Natural killer cell (primary cell): ENCODE results near the gene EXOC1. TPM values are rescaled to one million over a fixed set of nuclear protein-coding genes. Genes with fewer than 3 reads are reported as not detected.

Experiments
- ATAC-seq, 3 donors: fragments of 150-1000 bp in 2 of 3; fragments of 200-7000 bp in 1 of 3; cut with Tn5 transposase; 1 replicate in 1 of 3; 2 replicates in 2 of 3; pipeline ENCODE4 v1.10.0; 2021; ENCODE audit warnings: mild to moderate bottlenecking in 2 of 3, moderate library complexity in 2 of 3
- DNase-seq, 2 donors: peaks; one replicate each; pipeline versions ENCODE4 v3.0.0 to v3.0.0-alpha.2; 2013 to 2021; ENCODE audit warnings: mixed read lengths in 1 of 2
- H3K27ac ChIP-seq: one replicate; pipeline ENCODE4 v1.5.1; 2013; ENCODE audit warnings: mild to moderate bottlenecking, low read length
- H3K27me3 ChIP-seq: one replicate; pipeline ENCODE4 v1.6.1; 2013; ENCODE audit warnings: low read length; ENCODE audit not compliant: control insufficient read depth, insufficient read depth
- H3K36me3 ChIP-seq: one replicate; pipeline ENCODE4 v1.6.1; 2013; ENCODE audit warnings: low read length; ENCODE audit not compliant: control insufficient read depth, insufficient read depth
- H3K4me1 ChIP-seq: one replicate; pipeline ENCODE4 v1.6.1; 2013; ENCODE audit warnings: low read length; ENCODE audit not compliant: control insufficient read depth, insufficient read depth
- H3K4me3 ChIP-seq: one replicate; pipeline ENCODE4 v1.5.1; 2013; ENCODE audit warnings: low read length
- H3K9me3 ChIP-seq: one replicate; pipeline ENCODE4 v1.6.1; 2013; ENCODE audit warnings: low read length; ENCODE audit not compliant: control insufficient read depth, insufficient read depth
- H3K27ac Mint-ChIP-seq, 2 donors: one replicate each; pipeline ENCODE4 v1.8.0; 2022; ENCODE audit warnings: mild to moderate bottlenecking in 2 of 2, mixed read lengths in 2 of 2, moderate library complexity in 1 of 2
- H3K27me3 Mint-ChIP-seq, 2 donors: one replicate each; pipeline ENCODE4 v1.8.0; 2022; ENCODE audit warnings: low read depth in 2 of 2, mixed read lengths in 2 of 2
- H3K36me3 Mint-ChIP-seq: one replicate; pipeline ENCODE4 v1.8.0; 2022; ENCODE audit warnings: mixed read lengths
- H3K4me1 Mint-ChIP-seq, 2 donors: one replicate each; pipeline ENCODE4 v1.8.0; 2022; ENCODE audit warnings: mixed read lengths in 2 of 2
- H3K4me3 Mint-ChIP-seq: one replicate; pipeline ENCODE4 v1.8.0; 2022; ENCODE audit warnings: mild to moderate bottlenecking, moderate library complexity, mixed read lengths
- H3K9me3 Mint-ChIP-seq, 2 donors: one replicate each; pipeline ENCODE4 v1.8.0; 2022; ENCODE audit warnings: mixed read lengths in 2 of 2
- CTCF ChIP-seq: fragments of 200-600 bp; IDR thresholded peaks from one replicate; pipeline ENCODE4 v1.8.0; 2022; ENCODE audit warnings: antibody characterized with exemption
- WGBS: methylation state at CpG from one replicate; pipeline ENCODE4 v1.1.7; 2013; ENCODE audit warnings: missing lambda C conversion rate; ENCODE audit not compliant: insufficient coverage; 5-methylcytosine and 5-hydroxymethylcytosine counted together
- intact Hi-C: fragments of 100-400 bp; cut with micrococcal nuclease; formaldehyde crosslinking; loops from one replicate; pipeline ENCODE4 v1.14.2; 2022
- total RNA-seq, 4 donors: library from RNA; stranded (reverse); fragments of 120-200 nt in 1 of 4; gene quantifications; one replicate each; pipeline versions ENCODE4 v1.2.3 to v1.2.4, GENCODE V29; 2013 to 2022

Gene EXOC1
- total RNA-seq, 3 donors from 2014 or later (not counting 1 experiment from before 2014, with no cell fraction given) = 16.3 to 25.8 (median 20.9) TPM

GRCh38 chr4:55927803-55928437 lies 74.5 kb downstream of the EXOC1 start:
- Mint-ChIP-seq H3K36me3 (no peaks in the 10 kb centered on the region), H3K4me1 (no peaks in the 10 kb centered on the region), H3K27me3 (peaks cover 0 to 3% of the 10 kb centered on the region in 2 donors), H3K9me3 (no peaks in the 10 kb centered on the region), H3K4me3 (no peak overlapping the region), H3K27ac (no peak overlapping the region)
- H3K4me3 ChIP-seq = no peak overlapping the region
- H3K36me3 ChIP-seq = no peaks in the 10 kb centered on the region
- no peak overlapping the region for H3K27ac ChIP-seq
- no peak for DNase-seq
- H3K4me1 ChIP-seq = no peaks in the 10 kb centered on the region
- TF ChIP-seq CTCF = no peak
- 90% methylated on average over 2 of the region's 2 CpGs for WGBS
- no peaks in the 10 kb centered on the region for H3K9me3 ChIP-seq
- intact Hi-C loops = no loop called here
- no peaks in the 10 kb centered on the region for H3K27me3 ChIP-seq
- no peak for ATAC-seq

- peaks cover 0 to under 1% of the 10 kb centered on the region in 2 donors for H3K27me3 Mint-ChIP-seq
- no peaks in the 10 kb centered on the region for H3K4me1 Mint-ChIP-seq
- no peak overlapping the region for H3K4me3 ChIP-seq
- no peaks in the 10 kb centered on the region for H3K27me3 ChIP-seq
- no peak overlapping the region for H3K4me3 Mint-ChIP-seq
- intact Hi-C loops = no loop called here
- H3K4me1 ChIP-seq = no peaks in the 10 kb centered on the region
- TF ChIP-seq CTCF = no peak
- no peaks in the 10 kb centered on the region for H3K9me3 ChIP-seq
- no peak for DNase-seq
- no peak for ATAC-seq
- no peaks in the 10 kb centered on the region for H3K36me3 ChIP-seq
- no peaks in the 10 kb centered on the region for H3K36me3 Mint-ChIP-seq
- 75% methylated on average over 1 of the region's 1 CpG for WGBS
- no peak overlapping the region for H3K27ac ChIP-seq
- no peak overlapping the region for H3K27ac Mint-ChIP-seq
- no peaks in the 10 kb centered on the region for H3K9me3 Mint-ChIP-seq
Measured at GRCh38 chr4:55928846-55929245, 75.4 kb downstream of the EXOC1 start.

GRCh38 chr4:55931043-55931442 lies 77.6 kb downstream of the EXOC1 start:
- H3K27ac ChIP-seq = no peak overlapping the region
- no peaks in the 10 kb centered on the region for H3K4me1 ChIP-seq
- 62% methylated on average over 2 of the region's 2 CpGs for WGBS
- no peak for DNase-seq
- TF ChIP-seq CTCF = no peak
- H3K9me3 ChIP-seq = no peaks in the 10 kb centered on the region
- intact Hi-C loops = no loop called here
- Mint-ChIP-seq H3K36me3 (no peaks in the 10 kb centered on the region), H3K27ac (no peak overlapping the region), H3K9me3 (no peaks in the 10 kb centered on the region), H3K27me3 (peaks cover under 1 to 19% of the 10 kb centered on the region in 2 donors), H3K4me1 (no peaks in the 10 kb centered on the region), H3K4me3 (no peak overlapping the region)
- no peaks in the 10 kb centered on the region for H3K36me3 ChIP-seq
- H3K4me3 ChIP-seq = no peak overlapping the region
- no peak for ATAC-seq
- H3K27me3 ChIP-seq = no peaks in the 10 kb centered on the region

GRCh38 chr4:55931833-55932232 lies 78.4 kb downstream of the EXOC1 start:
- 100% methylated on average over 2 of the region's 3 CpGs for WGBS
- peaks cover 8 to 27% of the 10 kb centered on the region in 2 donors for H3K27me3 Mint-ChIP-seq
- Histone ChIP-seq H3K4me1 (no peaks in the 10 kb centered on the region), H3K27ac (no peak overlapping the region), H3K27me3 (no peaks in the 10 kb centered on the region), H3K9me3 (no peaks in the 10 kb centered on the region), H3K36me3 (no peaks in the 10 kb centered on the region), H3K4me3 (no peak overlapping the region)
- no peaks in the 10 kb centered on the region for H3K4me1 Mint-ChIP-seq
- peaks cover 6% of the 10 kb centered on the region for H3K36me3 Mint-ChIP-seq
- no peak for TF ChIP-seq CTCF
- intact Hi-C loops = no loop called here
- DNase-seq = no peak
- H3K4me3 Mint-ChIP-seq = no peak overlapping the region
- no peak for ATAC-seq
- H3K27ac Mint-ChIP-seq = no peak overlapping the region
- no peaks in the 10 kb centered on the region for H3K9me3 Mint-ChIP-seq
